GM19238 (cell line): ENCODE results near the gene USH2A.

Source experiments
- DNase-seq: peaks from one replicate; pipeline ENCODE4 v3.0.0; 2011; ENCODE audit warnings: low spot score; ENCODE audit not compliant: insufficient read length

Gene USH2A

DNA sequence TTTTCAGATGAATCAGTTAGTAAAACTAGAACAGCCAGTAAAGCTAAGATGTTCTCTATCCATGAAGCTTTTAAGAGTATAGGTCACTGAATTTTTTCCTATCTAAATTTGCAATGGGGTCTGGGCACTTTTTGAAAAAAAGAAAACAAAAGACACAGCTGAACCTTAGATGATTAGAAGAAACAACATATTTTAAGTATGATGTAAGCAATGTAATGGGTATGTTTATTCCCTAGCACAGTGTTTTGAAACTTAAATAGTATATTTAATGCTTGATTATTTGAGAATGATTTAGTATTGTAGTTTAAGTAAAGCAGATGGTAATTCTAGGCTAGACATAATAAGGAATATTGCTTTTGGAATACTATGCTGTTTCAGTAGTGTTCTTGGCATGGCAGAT lies 819.9 kb downstream of the USH2A start:
- DNase-seq: no peak

DNA sequence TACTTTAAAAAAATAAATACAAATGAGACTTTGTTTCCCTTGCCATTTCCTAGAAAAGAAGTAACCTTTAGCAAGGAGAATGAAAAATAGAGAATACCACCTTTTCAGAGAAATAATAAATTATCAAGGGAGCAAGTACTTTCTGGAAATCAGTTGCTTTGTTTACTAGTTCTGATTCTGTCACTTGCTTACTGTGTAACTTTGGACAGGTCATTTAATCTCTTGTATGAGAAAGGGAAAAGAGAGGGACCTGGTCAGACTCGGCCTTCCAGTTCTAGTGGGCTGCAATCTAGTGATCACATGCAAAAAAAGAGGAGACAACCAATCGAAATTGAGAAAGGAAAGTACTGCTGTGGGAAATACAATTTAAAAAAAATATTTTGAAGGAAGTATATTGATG lies 822.0 kb downstream of the USH2A start:
- DNase-seq: no peak

DNA sequence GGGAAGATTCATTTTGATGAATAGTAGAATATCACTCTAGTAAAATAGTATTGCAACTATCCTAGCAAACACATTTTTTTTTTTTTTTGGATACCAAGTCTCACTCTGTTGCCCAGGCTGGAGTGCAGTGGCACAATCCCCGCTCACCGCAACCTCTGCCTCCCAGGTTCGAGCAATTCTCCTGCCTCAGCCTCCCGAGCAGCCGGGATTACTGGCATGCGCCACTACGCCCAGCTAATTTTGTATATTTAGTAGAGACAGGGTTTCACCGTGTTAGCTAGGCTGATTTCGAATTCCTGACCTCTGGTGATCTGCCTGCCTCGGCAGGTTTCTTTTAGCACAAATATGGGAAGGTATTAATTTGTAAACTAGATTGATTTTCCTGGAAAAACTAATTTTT lies 822.4 kb downstream of the USH2A start:
- DNase-seq: no peak

DNA sequence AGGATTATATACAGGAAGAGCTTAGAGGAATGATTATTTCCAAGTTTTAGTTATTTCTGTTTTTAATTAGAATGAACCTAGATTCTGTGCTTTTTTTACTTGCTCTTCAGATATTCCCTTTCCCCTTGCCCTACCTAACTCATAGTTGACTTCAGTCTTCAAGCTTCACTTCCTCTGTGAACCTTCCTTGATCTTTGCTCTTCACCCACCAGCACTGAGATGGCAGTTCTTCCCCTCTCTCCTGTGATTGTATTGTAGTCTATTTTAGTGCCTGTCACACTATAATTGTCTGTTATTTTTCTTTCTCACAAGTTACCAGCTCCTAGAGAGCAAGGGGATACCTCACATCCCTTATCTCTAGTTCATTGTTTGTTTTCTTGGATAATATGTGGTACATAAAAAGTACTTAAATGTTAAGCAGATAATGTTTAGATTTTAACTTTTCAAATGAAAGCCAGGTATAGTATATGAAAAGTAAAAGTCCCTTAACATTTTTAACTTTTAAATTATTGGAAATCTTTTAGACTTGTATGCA lies 822.9 kb downstream of the USH2A start:
- DNase-seq: no peak

DNA sequence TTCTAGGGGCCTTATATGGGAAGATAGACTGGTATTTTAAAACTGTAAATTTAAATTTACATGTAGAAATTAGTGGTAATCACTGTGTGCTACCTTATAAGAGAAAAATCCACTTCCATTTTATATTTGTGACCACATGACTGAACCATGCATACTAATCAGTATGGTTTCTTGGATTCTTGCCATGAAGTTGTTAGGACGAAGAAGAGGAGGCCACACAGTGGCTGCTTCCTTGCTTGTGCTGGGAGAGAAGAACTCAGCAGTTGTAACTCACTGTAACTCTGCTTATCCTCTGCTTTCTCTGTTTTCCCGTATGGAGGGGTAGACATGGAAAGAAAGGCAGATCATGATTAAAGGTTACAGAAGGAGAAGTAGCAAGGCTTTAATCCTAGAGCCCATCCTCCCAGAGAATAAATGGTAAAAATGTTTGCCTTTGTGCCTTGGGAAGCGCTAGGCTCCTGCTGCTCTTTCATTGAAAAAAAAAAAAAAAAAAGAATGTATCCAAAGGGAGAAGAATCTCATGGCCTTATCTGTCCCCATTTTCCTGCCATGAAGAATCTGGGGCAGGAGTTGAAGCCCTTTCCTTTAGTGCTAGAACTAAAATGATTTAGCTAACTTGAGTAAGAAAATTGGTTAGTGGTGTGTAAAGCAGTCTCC lies 823.7 kb downstream of the USH2A start:
- DNase-seq: no peak

DNA sequence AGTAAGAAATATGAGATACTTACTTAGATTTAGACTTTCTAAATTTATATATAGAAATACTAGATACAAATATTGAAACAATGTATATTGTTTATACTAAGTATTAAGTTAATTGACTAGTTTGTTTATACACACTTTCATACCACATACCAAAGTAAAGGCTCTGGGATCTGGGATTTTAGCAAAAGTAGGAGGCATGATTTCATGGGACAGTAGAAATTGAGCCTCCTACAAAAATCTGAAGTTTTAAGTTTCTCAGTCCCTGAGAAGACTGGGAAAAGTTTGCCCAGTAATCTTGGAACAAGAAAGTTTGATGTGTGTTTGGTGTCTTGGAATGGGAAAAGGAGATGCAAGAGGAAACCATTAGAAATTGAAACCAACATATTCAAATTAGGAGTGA lies 825.3 kb downstream of the USH2A start:
- DNase-seq: no peak

DNA sequence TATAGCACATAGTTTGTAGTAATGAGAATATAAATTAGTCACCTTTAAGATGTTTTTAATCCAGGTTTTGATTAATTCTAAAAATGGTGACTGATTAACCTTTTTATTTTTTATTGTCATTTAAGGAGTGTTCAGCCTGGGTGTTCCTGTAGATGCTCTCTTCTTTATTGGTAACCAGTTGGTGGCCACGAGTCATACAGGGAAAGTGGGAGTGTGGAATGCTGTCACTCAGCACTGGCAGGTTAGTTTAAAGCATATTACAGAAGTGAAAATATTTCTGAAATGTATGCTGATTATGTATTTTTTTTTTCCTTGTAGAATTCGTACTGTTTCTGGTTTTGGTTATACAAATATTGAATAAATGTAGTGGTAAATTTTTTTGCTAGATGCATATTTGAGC lies 828.0 kb downstream of the USH2A start:
- DNase-seq: no peak

DNA sequence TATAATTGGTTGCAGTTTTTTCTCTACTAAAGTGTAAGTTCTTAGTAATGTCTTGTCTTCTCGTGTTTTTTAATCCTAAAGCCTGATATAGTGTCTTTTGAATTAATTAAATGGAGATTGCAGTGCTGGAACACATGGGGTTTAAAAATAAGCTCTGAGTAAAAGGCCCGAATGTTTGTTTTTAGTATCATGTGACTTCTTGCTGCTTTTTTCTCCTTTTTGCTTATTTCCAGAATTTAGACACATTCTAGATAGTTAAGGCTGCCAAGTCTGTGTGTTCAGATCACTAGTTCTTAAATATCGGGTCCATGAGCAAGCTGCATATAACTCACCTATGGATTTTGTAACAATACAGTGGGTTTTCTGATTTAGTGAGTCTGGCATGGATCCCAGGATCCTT lies 828.6 kb downstream of the USH2A start:
- no peak for DNase-seq

DNA sequence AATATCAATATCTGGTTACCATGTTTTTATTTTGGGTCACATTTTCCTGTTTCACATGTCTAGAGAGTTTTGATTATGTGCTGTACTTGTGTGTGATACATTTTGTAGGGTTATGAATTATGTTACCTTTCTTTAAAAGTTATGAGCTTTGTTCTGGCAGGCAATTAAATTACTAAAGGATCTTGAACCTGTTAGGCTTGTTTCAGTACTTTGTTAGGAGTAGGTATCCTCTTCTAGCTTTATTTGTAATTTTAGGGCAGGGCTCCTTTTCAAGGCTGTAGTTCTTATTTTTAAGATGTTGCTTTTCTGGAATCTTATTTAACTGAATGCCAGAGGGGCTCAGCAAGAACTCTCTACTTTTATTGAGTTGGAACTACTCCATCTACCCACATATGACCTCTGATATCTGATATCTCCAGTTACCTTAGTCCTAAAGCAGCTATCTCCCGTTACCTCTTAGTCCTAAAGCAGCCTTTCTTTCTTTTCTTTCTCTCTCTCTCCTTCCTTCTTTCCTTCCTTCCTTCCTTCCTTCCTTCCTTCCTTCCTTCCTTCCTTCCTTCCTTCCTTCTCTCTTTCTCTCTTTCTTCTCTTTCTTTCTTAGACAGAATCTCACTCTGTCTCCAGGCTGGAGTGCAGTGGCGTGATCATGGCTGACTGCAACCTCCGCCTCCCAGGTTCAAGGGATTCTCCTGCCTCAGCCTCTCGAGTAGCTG lies 832.3 kb downstream of the USH2A start:
- DNase-seq: no peak

DNA sequence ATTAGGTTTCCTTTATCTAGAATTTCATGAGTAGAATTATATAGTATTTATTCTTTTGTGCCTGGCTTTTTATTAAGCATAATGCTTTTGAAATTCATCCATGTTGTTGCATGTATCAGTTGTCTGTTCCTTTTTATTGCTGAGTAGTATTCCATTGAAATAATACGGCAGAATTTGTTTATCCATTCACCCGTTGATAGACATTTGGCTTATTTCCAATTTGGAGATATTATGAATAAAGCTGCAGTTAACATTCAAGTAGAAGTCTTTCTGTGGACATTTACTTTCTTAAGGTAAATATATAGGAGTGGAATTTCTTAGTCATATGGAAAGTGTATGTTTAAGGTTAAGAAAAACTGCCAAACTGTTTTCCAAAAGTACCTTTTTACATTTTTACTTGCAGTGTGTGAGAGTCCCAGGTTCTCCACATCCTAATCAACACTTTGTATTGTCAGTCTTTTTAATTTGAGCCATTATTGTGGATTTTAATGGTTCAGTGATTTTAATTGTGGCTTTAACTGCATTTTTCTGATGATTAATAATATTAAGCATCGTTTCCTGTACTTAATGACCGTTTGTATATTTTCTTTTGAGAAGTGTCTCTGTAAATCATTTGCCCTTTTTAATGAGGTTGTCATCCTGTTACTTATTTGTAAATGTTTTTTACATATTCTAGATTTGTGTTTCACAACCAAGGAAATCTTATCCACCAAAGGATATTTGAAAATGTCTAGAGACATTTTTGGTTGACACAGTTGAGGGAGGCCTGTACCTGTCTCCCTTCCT lies 833.4 kb downstream of the USH2A start:
- DNase-seq: no peak

DNA sequence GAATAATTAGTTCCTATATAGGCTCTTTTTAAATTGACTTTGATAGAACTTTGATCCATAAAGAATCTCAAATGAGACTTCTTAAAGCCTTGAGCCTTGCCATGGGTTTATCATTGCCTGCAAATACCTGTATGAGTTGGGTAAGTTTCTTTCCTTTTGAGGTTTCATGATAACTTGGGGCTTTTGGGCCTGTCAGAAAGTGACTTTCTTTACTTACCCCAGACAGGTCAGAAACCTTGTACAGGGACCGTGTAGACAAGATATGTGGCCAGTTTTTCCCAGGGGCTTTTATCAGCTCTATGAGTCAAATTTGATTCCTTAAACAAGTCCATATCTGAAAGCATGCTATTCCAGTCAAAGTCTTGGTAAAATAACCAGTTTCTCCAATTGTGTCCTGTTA lies 838.9 kb downstream of the USH2A start:
- DNase-seq: no peak

DNA sequence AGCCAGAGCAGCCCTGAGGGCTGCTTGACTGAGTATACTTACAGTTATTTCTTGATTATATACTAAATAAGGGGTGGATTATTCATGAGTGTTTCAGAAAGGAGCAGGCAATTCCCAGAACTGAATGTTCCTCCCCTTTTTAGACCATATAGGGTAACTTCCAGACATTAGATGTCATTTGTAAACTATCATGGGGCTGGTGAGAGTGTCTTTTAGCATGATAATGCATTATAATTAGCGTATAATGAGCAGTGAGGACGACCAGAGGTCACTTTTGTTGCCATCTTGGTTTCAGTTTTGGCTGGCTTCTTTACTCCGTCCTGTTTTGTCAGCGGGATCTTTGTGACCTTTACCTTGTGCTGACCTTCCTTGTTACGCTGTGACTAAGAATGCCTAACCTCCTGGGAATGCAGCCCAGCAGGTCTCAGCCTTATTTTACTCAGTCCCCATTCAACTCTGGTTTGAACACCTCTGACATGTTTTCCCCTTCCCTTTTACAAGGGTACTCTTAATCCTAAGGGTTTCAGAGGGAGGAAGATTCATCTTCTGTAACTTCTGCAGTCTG lies 840.0 kb downstream of the USH2A start:
- no peak for DNase-seq

DNA sequence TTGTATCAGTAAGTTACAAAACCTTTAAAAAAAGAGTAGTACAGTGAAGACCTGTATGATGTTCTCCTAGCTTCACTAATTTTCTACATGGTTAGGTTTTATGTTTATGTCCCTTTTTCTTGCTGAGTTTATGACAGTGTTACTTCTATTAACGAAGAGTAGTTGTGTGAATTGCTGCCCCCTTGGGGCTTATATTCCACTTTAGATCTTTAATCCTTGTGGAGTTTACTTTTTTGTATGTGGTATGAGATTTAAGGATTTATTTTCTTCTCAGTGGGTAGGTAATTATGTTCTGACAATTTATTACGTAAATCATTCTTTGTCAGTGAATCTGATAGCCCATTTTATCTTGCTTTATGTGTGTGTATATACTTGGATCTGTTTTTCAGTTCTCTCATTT lies 841.4 kb downstream of the USH2A start:
- DNase-seq: no peak
